ENCODE data around the gene AFP. TPM values are rescaled to one million over a fixed set of nuclear protein-coding genes. Genes with fewer than 3 reads are reported as not detected.

The AFP gene
- total and polyA plus RNA-seq, 8 donors = 0.40 to 1.5 TPM; not detected in 6

DNA sequence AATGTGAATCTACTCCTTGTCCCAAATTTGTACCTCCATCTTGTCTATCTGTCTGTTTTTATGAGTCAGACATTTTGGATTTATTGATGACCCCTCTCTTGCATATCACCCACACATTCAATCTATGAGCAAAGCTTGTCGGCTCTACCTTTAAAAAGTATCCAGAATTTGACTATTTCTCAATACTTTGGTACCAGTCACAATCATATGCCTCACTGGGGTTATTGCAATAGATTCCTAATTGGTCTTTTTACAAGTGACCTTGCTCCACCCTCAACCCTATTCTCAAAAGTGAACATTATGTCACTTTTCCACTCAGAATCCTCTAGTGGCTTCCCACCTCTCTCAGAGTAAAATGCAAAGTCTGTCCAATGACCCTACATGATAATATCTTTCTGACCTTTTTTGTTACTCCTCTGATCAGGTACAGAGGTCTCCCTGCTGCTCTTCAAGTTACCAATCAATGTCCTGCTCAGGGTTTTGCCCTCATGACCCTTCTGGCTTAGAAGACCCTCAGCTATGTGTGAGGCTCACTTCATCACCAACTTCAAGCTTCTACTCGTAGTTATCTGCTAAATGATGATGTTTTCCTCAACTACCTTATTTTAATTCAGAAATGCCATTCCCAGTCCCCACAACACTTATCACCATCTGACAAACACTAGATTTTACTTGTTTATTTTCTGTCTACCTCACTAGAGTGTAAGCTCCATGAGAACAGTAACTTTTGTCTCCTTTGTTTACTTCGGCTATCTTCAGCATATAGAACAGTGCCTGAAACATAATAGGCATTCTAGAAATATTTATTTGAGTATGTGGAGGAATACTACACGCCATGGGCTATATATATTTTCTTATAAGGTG is 22.4 kb downstream of the AFP start:
- WGBS, 2 donors = 81 to 86% methylated on average over 4 of the region's 4 CpGs
- no peak for ATAC-seq
- no peaks in the 10 kb centered on the region for H3K9me3 ChIP-seq

DNA sequence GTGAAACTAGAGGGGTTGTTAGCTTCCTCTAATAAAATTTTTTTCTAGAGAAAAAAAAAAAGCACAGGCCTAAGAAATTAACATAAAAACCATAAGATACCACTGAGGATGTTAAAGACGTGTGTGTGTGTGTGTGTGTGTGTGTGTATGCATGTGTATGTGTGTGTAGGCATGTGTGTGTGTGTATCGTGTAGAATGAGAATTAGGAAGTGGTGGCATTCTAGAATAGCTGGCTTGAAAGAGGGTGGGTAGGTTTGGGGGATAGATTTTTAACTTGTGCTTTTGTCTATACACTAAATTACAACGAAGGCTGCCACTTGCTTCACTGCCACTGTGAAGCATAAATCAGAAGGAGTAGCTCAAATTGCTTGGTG is 23.0 kb downstream of the AFP start:
- Histone ChIP-seq H3K9me3 (no peaks in the 10 kb centered on the region), H3K27ac (no peak overlapping the region), H3K4me3 (no peak overlapping the region), H3K36me3 (no peaks in the 10 kb centered on the region), H3K27me3 (no peaks in the 10 kb centered on the region), H3K4me1 (peaks cover 0 to 4% (median 0%) of the 10 kb centered on the region in 3 donors)
- no peak for ATAC-seq
- intact Hi-C loops (cut with DNase I) = no loop called here
- TF ChIP-seq, protein P1, sequence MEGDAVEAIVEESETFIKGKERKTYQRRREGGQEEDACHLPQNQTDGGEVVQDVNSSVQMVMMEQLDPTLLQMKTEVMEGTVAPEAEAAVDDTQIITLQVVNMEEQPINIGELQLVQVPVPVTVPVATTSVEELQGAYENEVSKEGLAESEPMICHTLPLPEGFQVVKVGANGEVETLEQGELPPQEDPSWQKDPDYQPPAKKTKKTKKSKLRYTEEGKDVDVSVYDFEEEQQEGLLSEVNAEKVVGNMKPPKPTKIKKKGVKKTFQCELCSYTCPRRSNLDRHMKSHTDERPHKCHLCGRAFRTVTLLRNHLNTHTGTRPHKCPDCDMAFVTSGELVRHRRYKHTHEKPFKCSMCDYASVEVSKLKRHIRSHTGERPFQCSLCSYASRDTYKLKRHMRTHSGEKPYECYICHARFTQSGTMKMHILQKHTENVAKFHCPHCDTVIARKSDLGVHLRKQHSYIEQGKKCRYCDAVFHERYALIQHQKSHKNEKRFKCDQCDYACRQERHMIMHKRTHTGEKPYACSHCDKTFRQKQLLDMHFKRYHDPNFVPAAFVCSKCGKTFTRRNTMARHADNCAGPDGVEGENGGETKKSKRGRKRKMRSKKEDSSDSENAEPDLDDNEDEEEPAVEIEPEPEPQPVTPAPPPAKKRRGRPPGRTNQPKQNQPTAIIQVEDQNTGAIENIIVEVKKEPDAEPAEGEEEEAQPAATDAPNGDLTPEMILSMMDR (IDR thresholded peaks at IDR 0.05) = no peak
- no peak for DNase-seq
- no peak for FAIRE-seq
- 78% methylated on average over 3 of the region's 3 CpGs for WGBS, 2 donors

More for the DNA sequence above, 22.4 kb downstream of the AFP start:
- intact Hi-C loops (cut with DNase I) = no loop called here
- no peak overlapping the region for H3K27ac ChIP-seq
- no peak overlapping the region for H3K4me3 ChIP-seq
- TF ChIP-seq, protein P1 (IDR thresholded peaks at IDR 0.05) = no peak
- no peaks in the 10 kb centered on the region for H3K27me3 ChIP-seq
- FAIRE-seq = no peak
- DNase-seq = no peak
- H3K4me1 ChIP-seq = peaks cover 2 to 9% (median 5%) of the 10 kb centered on the region in 3 donors
- no peaks in the 10 kb centered on the region for H3K36me3 ChIP-seq

DNA sequence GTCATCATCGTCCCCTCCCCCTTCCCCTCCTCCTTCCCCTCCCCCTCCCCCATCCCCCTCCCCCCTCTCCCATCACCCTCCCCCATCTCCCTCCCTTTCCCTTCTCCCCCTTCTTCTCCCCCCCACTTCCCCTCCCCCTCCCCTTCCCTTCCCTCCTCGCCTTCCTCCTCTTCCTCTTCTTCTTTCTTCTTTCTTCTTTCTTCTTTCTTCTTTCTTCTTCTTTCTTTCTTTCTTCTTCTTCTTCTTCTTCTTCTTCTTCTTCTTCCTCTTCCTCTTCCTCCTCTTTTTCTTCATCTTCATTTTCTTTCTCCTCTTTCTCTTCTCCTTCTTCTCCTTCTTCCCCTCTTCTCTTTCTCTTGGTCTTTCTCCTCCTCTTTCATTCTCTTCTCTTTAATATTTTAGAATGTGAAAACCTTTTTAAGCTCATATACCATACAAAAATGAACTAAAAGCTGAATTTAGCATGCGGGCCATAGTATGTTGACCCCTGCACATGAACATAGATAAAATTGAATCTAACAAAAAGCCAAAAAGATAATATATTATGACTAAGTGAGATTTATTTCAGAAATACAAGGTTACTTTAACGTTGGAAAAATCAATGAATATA is 25.0 kb downstream of the AFP start:
- FAIRE-seq (no peak), DNase-seq (no peak)
- 67% methylated on average over 3 to 4 of the region's 4 CpGs for WGBS, 2 donors

DNA sequence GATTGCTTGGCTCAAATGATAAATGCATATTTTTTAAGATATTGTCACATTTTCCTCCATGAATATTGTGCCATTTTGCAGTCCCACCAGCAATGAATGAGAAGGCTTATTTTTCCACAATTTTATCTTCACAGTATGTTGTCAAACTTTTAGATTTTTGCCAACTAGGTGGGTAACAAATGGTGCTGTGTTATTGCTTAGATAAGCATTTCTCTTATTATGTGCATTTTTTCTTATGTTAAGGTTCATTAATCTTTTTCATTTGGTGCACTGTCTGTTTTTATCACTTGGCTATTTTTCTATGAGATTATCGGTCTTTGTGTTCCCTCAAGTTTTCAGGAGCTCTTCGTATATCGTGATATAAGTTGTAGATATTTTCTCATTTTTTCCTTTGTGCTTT is 32.1 kb downstream of the AFP start:
- H3K4me1 ChIP-seq = peaks cover 0 to 4% (median 0%) of the 10 kb centered on the region in 3 donors
- 76 to 82% methylated on average over 3 of the region's 3 CpGs for WGBS, 2 donors
- intact Hi-C loops (cut with DNase I) = no loop called here
- H3K4me3 ChIP-seq = no peak overlapping the region
- H3K27me3 ChIP-seq = no peaks in the 10 kb centered on the region
- FAIRE-seq (no peak), DNase-seq (no peak), ATAC-seq (no peak)
- no peaks in the 10 kb centered on the region for H3K36me3 ChIP-seq
- H3K9me3 ChIP-seq = no peaks in the 10 kb centered on the region
- no peak overlapping the region for H3K27ac ChIP-seq
- TF ChIP-seq, protein P1 (IDR thresholded peaks at IDR 0.05) = no peak

More for the DNA sequence above, 25.0 kb downstream of the AFP start:
- Histone ChIP-seq H3K4me3 (no peak overlapping the region), H3K27me3 (no peaks in the 10 kb centered on the region), H3K9me3 (no peaks in the 10 kb centered on the region), H3K4me1 (no peaks in the 10 kb centered on the region), H3K36me3 (no peaks in the 10 kb centered on the region), H3K27ac (no peak overlapping the region)
- ATAC-seq = no peak
- TF ChIP-seq, protein P1 (IDR thresholded peaks at IDR 0.05) = no peak
- intact Hi-C loops (cut with DNase I) = no loop called here

DNA sequence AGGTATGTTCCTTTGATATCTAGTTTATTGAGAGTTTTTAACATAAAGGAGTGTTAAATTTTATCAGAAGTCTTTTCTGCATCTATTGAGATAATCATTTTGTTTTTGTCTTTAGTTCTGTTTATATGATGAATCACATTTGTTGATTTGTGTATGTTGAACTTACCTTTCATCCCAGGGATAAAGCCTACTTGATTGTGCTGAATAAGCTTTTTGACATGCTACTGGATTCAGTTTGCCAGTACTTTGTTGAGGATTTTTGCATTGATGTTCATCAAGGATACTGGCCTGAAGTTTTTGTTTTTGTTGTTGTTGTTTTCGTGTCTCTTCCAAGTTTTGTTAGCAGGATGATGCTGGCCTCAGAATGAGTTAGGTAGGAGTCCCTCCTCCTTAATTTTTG is 34.7 kb downstream of the AFP start:
- TF ChIP-seq, protein P1 (IDR thresholded peaks at IDR 0.05) = no peak
- intact Hi-C loops (cut with DNase I) = no loop called here
- Histone ChIP-seq H3K27ac (no peak overlapping the region), H3K27me3 (no peaks in the 10 kb centered on the region), H3K9me3 (no peaks in the 10 kb centered on the region), H3K36me3 (no peaks in the 10 kb centered on the region), H3K4me1 (peaks cover 0 to 4% (median 0%) of the 10 kb centered on the region in 3 donors), H3K4me3 (no peak overlapping the region)
- ATAC-seq = no peak
- peak; percentile 34 for FAIRE-seq
- WGBS, 2 donors = 79 to 90% methylated on average over 1 of the region's 1 CpG
- DNase-seq = no peak

Data from pancreas (tissue), 10 donors.